GM19438 (cell line): ENCODE data around the gene PLEKHM3.
A peak's percentile ranks its signal among the peaks of the same experiment; 100 is the strongest.

ENCODE experiments used
- ATAC-seq: cut with Tn5 transposase; IDR thresholded peaks from one replicate; pipeline ENCODE4 v1.9.1; 2021; ENCODE audit warnings: low read depth; ENCODE audit not compliant: unreplicated experiment

The PLEKHM3 gene

GRCh38 chr2:207836521-207837133 lies 188.7 kb downstream of the PLEKHM3 start:
- no peak for ATAC-seq

GRCh38 chr2:207835805-207836204 lies 189.5 kb downstream of the PLEKHM3 start:
- no peak for ATAC-seq

- ATAC-seq, result peak; percentile 95
These were observed 192.0 kb downstream of the PLEKHM3 start for GRCh38 chr2:207833251-207833751.

GRCh38 chr2:207831584-207832248 lies 193.6 kb downstream of the PLEKHM3 start:
- ATAC-seq, result no peak

GRCh38 chr2:207830778-207831438 lies 194.4 kb downstream of the PLEKHM3 start:
- no peak for ATAC-seq

DNA sequence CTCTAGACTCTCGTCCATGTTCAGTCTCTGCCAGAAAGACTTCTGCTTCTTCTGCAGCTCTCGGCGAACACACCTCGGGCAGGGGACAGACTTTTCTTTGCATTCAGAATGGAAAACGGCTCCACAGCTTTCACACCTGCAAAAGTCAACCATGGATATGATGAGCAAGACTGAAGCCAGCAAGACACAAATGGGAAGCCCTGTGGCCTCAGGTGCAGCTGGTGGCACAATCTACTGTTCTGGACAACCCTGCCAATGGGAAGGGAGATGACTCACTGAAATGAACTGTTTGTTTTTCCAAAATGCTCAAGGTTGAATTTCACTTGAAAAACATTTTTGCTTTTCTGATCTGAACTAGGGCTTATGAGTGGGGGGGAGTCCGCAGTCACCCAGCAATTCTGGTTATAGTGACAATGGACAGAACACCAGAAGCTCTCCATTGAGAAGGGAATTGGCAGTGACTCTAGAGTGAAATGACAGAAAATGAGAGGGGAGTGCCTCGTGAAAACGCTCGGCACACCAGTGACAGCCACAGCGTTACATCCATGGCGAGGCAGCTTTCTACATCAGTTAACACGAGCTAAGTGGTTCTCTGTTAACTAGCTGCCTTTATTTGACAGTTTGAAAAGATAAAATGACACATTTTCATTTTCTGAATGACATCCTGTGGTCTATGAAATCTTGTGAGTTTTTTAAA lies 196.8 kb downstream of the PLEKHM3 start:
- no peak for ATAC-seq

- no peak for ATAC-seq
These were observed 199.3 kb downstream of the PLEKHM3 start for GRCh38 chr2:207825978-207826377.

DNA sequence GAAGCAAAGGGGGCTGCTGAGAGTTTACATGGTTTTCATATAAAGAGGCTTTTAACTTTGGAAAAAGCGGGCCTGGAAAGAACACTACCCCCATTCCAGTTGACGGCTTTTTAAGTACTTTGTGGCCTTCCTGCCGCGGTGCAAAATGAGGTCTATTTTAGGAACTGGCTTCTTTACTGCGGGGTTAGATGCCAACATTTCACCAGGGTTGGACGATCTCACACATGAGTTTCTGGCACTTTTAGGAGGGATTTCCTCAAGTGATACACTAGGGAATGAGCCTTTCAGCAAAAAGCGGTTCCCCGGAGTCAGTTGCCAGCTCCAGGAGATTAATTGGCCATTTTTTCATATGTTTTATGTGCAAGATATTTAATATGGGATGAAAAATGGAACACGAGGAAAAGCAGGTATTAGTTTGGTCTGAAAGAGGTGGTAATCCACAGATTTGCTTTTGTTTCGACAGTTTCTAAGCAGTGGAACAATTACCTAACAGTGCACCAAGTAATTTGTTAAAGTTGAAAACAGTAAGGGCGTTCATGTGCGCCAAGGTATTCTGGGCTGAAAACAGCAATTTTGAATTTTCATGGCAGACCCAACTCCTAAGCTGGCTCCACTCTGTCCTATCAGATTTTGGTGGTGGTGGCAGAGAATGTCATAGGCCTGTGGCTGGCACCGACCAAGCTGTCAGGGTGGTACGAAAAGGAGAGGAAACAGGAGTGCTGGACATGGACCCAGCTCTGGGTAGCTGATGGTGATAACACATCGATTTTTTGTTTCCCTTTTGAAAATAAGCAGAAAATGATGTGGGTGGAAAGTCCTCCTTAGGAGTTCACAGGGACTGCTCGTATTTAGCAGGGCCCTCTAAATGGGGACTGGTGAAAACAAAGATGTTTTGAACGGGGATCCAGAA lies 200.0 kb downstream of the PLEKHM3 start:
- no peak for ATAC-seq

DNA sequence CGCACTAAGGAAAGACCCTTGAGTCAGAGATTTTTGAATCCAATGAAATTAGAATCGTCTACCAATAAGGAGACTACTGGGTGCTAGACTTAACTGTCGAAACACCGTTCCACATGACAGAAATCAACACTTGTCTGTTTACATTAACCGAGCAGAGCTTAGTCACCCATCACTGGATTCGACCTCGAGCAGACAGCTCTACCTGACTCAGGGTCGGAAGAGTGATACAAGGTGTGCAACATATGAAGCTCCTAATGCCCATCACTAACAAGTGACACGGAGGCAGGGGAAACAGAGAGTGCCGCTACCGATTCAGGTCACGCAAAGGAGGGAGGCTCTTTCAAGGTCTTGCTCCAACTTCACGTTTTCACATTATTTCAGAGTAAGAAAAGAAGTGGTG lies 201.5 kb downstream of the PLEKHM3 start:
- no peak for ATAC-seq

DNA sequence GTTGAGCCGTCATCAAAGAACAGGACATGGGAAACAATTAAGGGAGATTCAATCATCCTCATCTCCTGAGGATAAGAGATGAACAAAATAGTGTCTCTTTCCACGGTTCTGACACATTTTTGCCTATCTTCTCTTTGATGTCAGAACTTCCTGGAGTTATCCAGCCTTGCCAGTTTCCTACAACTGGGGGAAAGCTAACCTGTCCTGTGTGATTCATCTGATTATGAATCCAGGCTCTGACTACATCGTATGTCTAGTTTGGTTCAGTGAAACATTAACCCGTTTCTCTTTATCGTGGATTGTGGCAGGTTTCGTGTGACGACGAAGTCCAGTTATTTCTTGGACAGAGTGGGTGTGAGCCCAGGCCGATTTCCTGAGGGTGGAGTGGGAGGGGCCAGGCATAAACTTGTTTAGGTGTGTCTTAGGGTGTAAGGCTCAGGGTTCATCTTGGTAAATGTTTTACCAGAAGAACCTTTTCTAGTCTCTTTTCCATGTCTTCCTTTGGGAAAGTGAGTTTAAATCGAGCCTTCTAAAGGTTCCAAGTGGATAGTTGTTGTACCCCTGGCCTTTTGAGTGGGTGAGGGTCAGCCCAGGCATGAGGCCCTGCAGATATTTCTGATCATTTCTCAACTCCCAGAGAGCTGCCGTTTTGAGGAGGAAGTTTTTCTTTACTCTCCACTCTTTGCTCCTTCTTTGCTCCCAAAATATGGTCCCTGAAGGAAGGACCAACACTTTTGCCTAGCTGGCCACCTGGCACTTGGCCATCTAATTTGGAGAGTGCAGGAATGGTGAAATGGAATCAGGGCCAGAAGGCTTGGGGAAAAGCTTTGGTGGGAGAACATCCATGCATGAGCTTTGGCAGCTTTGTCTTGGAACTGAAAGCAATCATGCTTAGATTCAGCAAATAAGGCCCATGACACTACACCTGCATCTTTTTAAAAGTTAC lies 205.2 kb downstream of the PLEKHM3 start:
- no peak for ATAC-seq

- no peak for ATAC-seq
These were observed 206.1 kb downstream of the PLEKHM3 start for GRCh38 chr2:207819021-207819797.

DNA sequence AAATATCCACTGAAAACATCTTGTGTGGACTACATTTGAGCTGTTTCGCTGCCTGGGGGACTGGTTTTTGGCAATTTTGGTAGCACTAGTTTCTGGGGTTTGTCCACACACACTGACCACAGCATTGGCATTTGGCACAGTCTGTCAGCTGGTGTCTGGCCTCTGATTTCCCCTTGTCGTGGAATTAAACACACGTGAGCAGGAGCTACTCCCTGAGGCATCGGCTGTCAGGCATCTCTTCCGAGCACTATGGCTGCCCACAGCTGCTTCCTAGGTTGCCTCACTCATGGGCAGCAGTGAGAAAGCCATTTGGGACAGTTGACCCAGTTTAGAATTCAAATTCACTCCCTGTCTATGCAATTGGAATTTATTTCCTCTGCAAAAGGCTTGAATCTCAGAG lies 208.8 kb downstream of the PLEKHM3 start:
- no peak for ATAC-seq

DNA sequence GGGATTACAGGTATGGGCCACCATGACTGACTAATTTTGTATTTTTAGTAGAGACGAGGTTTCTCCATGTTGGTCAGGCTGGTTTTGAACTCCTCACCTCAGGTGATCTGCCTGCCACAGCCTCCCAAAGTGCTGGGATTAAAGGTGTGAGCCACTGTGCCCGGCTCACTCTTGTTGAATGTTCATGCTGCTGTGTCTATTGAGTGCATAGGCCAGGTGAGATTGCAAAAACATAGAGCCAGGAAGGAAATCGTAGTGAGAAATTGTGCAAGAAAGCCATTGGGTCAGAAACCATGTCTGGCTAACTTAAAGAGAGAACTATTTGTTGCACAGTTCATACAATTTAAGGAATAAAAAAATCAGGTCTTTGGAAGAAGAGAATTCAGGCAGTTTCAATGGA lies 210.1 kb downstream of the PLEKHM3 start:
- no peak for ATAC-seq

DNA sequence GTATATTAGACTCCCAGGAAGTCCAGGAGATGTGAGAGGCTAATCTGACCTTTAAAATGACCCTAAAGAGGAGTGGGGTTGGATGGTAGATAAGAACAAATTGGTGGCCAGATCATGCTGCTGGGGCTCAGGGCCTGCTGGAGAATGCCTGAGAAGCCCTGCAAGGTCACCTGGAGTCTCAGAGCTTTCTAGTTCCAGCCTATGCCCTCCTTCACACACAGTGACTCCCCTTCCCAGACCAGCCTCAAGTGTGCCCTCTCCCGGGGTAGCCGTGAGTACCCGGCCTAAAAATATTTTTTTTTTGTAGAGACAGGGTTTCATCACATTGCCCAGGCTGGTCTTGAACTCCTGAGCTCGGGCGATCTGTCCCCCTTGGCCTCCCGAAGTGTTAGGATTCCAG lies 211.4 kb downstream of the PLEKHM3 start:
- ATAC-seq, result no peak

- ATAC-seq, result no peak
These were observed 212.0 kb downstream of the PLEKHM3 start for GRCh38 chr2:207813221-207813916.

GRCh38 chr2:207812726-207813080 lies 212.6 kb downstream of the PLEKHM3 start:
- ATAC-seq, result no peak

GRCh38 chr2:207812058-207812725 lies 213.1 kb downstream of the PLEKHM3 start:
- no peak for ATAC-seq
